ENCODE results near the gene TWIST2. TPM values are rescaled to one million over a fixed set of nuclear protein-coding genes. Genes with fewer than 3 reads are reported as not detected.

The TWIST2 gene
- polyA plus RNA-seq, 1 of the 3 experiments (the other 2 are of a cell fraction): 19.5 TPM

GRCh38 chr2:238906936-238907716 is 59.2 kb downstream of the TWIST2 start:
- Histone ChIP-seq H3K4me1 (ENCODE audit: control insufficient read depth in 1 of 2, insufficient read depth in 2 of 2, low read depth in 1 of 2, low read length in 1 of 2) (peaks cover 0 to 3% of the 10 kb centered on the region in 2 experiments; a peak in 1 of 4 replicates), H3K79me2 (ENCODE audit: insufficient read depth) (no peaks in the 10 kb centered on the region), H3K9me2 (no peaks in the 10 kb centered on the region), H2AFZ (ENCODE audit: low read depth) (no peak overlapping the region), H3K4me3 (ENCODE audit: low read depth in 2 of 2, low read length in 1 of 2) (no peak overlapping the region), H3K36me3 (replicated peaks in 1 of 2; ENCODE audit: control insufficient read depth in 1 of 2, insufficient read depth in 2 of 2, low read length in 1 of 2) (no peaks in the 10 kb centered on the region), H3F3A (replicated peaks; ENCODE audit: insufficient read depth) (no peaks in the 10 kb centered on the region), H4K20me1 (ENCODE audit: insufficient read depth) (no peaks in the 10 kb centered on the region), H3K4me2 (no peak overlapping the region), H3K9ac (no peak overlapping the region), H3K9me3 (no peaks in the 10 kb centered on the region), H3K27me3 (ENCODE audit: insufficient read depth) (no peaks in the 10 kb centered on the region), H3K27ac (ENCODE audit: low read depth in 2 of 2, low read length in 1 of 2) (no peak overlapping the region)
- ChIA-PET POLR2A (no interaction called here), CTCF (interaction anchor here (1.0 kb wide), 1 partner anchor 10 kb away, joined by 3 read pairs; no protein-coding TSS in a partner anchor)
- DNase-seq: no peak
- 80% methylated on average over 11 of the region's 24 CpGs for WGBS (ENCODE audit: low lambda C conversion rate)
- TF ChIP-seq TCF12 (IDR thresholded peaks at IDR 0.05): no peak
- TF ChIP-seq, protein P1, sequence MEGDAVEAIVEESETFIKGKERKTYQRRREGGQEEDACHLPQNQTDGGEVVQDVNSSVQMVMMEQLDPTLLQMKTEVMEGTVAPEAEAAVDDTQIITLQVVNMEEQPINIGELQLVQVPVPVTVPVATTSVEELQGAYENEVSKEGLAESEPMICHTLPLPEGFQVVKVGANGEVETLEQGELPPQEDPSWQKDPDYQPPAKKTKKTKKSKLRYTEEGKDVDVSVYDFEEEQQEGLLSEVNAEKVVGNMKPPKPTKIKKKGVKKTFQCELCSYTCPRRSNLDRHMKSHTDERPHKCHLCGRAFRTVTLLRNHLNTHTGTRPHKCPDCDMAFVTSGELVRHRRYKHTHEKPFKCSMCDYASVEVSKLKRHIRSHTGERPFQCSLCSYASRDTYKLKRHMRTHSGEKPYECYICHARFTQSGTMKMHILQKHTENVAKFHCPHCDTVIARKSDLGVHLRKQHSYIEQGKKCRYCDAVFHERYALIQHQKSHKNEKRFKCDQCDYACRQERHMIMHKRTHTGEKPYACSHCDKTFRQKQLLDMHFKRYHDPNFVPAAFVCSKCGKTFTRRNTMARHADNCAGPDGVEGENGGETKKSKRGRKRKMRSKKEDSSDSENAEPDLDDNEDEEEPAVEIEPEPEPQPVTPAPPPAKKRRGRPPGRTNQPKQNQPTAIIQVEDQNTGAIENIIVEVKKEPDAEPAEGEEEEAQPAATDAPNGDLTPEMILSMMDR (IDR thresholded peaks at IDR 0.05): no peak
- TF ChIP-seq YY1 (IDR thresholded peaks at IDR 0.05; ENCODE audit: low read depth): no peak
- TF ChIP-seq, protein P2, sequence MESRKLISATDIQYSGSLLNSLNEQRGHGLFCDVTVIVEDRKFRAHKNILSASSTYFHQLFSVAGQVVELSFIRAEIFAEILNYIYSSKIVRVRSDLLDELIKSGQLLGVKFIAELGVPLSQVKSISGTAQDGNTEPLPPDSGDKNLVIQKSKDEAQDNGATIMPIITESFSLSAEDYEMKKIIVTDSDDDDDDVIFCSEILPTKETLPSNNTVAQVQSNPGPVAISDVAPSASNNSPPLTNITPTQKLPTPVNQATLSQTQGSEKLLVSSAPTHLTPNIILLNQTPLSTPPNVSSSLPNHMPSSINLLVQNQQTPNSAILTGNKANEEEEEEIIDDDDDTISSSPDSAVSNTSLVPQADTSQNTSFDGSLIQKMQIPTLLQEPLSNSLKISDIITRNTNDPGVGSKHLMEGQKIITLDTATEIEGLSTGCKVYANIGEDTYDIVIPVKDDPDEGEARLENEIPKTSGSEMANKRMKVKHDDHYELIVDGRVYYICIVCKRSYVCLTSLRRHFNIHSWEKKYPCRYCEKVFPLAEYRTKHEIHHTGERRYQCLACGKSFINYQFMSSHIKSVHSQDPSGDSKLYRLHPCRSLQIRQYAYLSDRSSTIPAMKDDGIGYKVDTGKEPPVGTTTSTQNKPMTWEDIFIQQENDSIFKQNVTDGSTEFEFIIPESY (IDR thresholded peaks at IDR 0.05; ENCODE audit: borderline replicate concordance, low read depth): no peak
- TF ChIP-seq RCOR1 (IDR thresholded peaks at IDR 0.05; ENCODE audit: low read length): no peak
- TF ChIP-seq EZH2phosphoT487 (IDR thresholded peaks at IDR 0.05; ENCODE audit: borderline replicate concordance, low read depth): no peak
- no peak for TF ChIP-seq EP300 (IDR thresholded peaks at IDR 0.05; ENCODE audit: borderline replicate concordance in 1 of 2, low read depth in 1 of 2, low read length in 1 of 2)
- no peak for TF ChIP-seq NRF1 (IDR thresholded peaks at IDR 0.05; ENCODE audit: low read depth, low read length)
- TF ChIP-seq POLR2AphosphoS5 (IDR thresholded peaks at IDR 0.05; ENCODE audit: low read depth, low read length): no peak
- TF ChIP-seq, protein P3, sequence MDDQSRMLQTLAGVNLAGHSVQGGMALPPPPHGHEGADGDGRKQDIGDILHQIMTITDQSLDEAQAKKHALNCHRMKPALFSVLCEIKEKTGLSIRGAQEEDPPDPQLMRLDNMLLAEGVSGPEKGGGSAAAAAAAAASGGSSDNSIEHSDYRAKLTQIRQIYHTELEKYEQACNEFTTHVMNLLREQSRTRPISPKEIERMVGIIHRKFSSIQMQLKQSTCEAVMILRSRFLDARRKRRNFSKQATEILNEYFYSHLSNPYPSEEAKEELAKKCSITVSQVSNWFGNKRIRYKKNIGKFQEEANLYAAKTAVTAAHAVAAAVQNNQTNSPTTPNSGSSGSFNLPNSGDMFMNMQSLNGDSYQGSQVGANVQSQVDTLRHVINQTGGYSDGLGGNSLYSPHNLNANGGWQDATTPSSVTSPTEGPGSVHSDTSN (IDR thresholded peaks at IDR 0.05): no peak
- no peak for TF ChIP-seq MXI1 (IDR thresholded peaks at IDR 0.05; ENCODE audit: low read depth, low read length)
- no peak for TF ChIP-seq MEF2A (IDR thresholded peaks at IDR 0.05; ENCODE audit: borderline replicate concordance, low read depth)
- TF ChIP-seq CHD2 (IDR thresholded peaks at IDR 0.05; ENCODE audit: low read length, partially characterized antibody): no peak
